ENCODE measurements around the gene ABHD6. TPM values are rescaled to one million over a fixed set of nuclear protein-coding genes. Genes with fewer than 3 reads are reported as not detected.
"Not testable (repeated sequence)": the region's sequence is repeated elsewhere in the genome, so short reads cannot be mapped to it uniquely, and the experiment has no call there.

Gene ABHD6
- total RNA-seq, 1 experiment from 2014 or later: 7.0 TPM

DNA sequence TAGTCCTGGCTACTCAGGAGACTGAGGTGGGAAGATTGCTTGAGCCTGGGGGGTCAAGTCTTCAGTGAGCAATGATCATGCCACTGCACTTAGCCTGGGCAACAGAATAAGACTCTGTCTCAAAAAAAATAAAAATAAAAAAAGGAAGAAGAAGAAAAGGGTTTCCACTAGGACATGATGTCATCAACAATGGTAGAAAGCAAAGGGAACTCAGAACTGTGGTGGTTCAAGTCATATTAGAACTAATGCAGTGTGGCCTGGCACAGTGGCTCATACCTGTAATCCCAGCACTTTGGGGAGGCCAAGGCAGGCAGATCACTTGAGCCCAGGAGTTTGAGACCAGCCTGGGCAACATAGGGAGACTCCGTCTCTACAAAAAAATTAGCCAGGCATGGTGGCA lies 30.0 kb downstream of the ABHD6 start:
- H3K36me3 ChIP-seq (replicated peaks; ENCODE audit: control insufficient read depth, insufficient read depth, low read length); H3K27me3 ChIP-seq (ENCODE audit: control insufficient read depth, insufficient read depth, low read length); H3K4me3 ChIP-seq (ENCODE audit: insufficient read depth, low read depth, low read length); DNase-seq: not testable (repeated sequence)

- DNase-seq: no peak
- H3K4me3 ChIP-seq (ENCODE audit: insufficient read depth, low read depth, low read length): no peak overlapping the region
- no peaks in the 10 kb centered on the region for H3K36me3 ChIP-seq (replicated peaks; ENCODE audit: control insufficient read depth, insufficient read depth, low read length)
- no peaks in the 10 kb centered on the region for H3K27me3 ChIP-seq (ENCODE audit: control insufficient read depth, insufficient read depth, low read length)
Measured at GRCh38 chr3:58269356-58269755, 31.8 kb downstream of the ABHD6 start.

DNA sequence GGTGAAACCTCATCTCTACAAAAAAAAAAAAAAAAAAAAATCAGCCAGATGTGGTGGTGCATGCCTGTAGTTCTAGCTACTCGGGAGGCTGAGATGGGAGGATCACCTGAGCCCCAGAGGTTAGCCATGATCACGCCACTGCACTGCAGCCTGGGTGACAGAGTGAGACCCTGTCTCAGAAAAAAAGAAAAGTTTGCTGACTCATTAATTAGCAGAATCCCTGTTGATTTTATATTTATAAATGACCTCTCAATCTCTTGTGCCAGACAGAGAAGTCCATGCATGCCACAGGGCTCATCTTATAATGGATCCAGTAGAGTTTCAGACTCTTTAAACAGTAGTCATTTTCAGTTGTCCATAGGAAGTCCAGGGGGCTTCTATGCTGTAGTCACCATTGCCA lies 32.9 kb downstream of the ABHD6 start:
- Histone ChIP-seq H3K36me3 (replicated peaks; ENCODE audit: control insufficient read depth, insufficient read depth, low read length) (no peaks in the 10 kb centered on the region), H3K4me3 (ENCODE audit: insufficient read depth, low read depth, low read length) (no peak overlapping the region), H3K27me3 (ENCODE audit: control insufficient read depth, insufficient read depth, low read length) (no peaks in the 10 kb centered on the region)
- DNase-seq: no peak

GRCh38 chr3:58271901-58272501 lies 34.4 kb downstream of the ABHD6 start:
- no peak for DNase-seq
- no peaks in the 10 kb centered on the region for H3K36me3 ChIP-seq (replicated peaks; ENCODE audit: control insufficient read depth, insufficient read depth, low read length)
- no peaks in the 10 kb centered on the region for H3K27me3 ChIP-seq (ENCODE audit: control insufficient read depth, insufficient read depth, low read length)
- no peak overlapping the region for H3K4me3 ChIP-seq (ENCODE audit: insufficient read depth, low read depth, low read length)

DNA sequence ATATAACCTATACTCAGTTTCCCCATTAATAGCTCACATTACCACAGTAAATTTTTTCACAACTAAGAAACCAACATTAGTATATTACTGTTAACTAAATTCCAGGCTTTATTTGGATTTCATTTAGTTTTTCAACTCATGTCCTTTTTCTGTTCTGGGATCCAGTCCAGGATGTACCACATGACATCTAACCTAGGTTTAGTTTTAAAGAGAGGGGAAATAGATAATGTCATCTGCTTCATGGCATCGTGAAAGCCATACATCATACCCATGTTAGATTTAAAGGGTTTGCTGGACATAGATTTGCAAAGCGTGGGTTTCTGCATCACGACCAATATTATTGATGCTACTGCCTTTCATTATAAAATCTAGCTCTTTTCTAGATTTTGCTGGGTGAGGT lies 35.3 kb downstream of the ABHD6 start:
- H3K36me3 ChIP-seq (replicated peaks; ENCODE audit: control insufficient read depth, insufficient read depth, low read length): no peaks in the 10 kb centered on the region
- H3K27me3 ChIP-seq (ENCODE audit: control insufficient read depth, insufficient read depth, low read length): no peaks in the 10 kb centered on the region
- no peak for DNase-seq
- no peak overlapping the region for H3K4me3 ChIP-seq (ENCODE audit: insufficient read depth, low read depth, low read length)

DNA sequence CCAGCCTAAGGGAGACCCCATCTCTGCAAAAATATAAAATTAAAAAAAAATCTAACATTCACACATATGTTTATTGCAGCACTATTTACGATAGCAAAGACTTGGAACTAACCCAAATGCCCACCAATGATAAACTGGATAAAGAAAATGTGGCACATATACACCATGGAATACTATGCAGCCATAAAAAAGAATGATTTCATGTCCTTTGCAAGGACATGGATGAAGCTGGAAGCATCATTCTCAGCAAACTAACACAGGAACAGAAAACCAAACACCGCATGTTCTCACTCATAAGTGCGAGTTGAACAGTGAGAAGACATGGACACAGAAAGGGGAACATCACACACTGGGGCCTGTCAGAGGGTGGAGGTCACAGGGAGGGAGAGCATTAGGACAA lies 35.8 kb downstream of the ABHD6 start:
- H3K27me3 ChIP-seq (ENCODE audit: control insufficient read depth, insufficient read depth, low read length); H3K4me3 ChIP-seq (ENCODE audit: insufficient read depth, low read depth, low read length); DNase-seq; H3K36me3 ChIP-seq (replicated peaks; ENCODE audit: control insufficient read depth, insufficient read depth, low read length): not testable (repeated sequence)

- no peaks in the 10 kb centered on the region for H3K36me3 ChIP-seq (replicated peaks; ENCODE audit: control insufficient read depth, insufficient read depth, low read length)
- H3K4me3 ChIP-seq (ENCODE audit: insufficient read depth, low read depth, low read length): no peak overlapping the region
- H3K27me3 ChIP-seq (ENCODE audit: control insufficient read depth, insufficient read depth, low read length): no peaks in the 10 kb centered on the region
- no peak for DNase-seq
Measured at GRCh38 chr3:58274027-58274614, 36.5 kb downstream of the ABHD6 start.

DNA sequence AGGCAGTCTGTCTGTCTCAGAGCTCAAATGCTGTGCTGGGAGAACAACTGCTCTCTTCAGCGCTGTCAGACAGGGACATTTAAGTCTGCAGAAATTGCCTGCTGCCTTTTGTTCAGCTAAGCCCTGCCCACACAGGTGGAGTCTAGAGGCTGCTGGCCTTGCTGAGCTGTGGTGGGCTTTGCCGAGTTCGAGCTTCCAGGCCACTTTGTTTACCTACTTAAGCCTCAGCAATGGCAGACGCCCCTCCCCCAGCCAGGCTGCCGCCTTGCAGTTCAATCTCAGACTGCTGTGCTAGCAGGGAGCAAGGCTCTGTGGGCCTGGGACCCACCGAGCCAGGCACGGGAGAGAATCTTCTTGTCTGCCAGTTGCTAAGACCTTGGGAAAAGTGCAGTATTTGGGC lies 43.5 kb downstream of the ABHD6 start:
- Histone ChIP-seq H3K27me3 (ENCODE audit: control insufficient read depth, insufficient read depth, low read length) (no peaks in the 10 kb centered on the region), H3K36me3 (replicated peaks; ENCODE audit: control insufficient read depth, insufficient read depth, low read length) (no peaks in the 10 kb centered on the region), H3K4me3 (ENCODE audit: insufficient read depth, low read depth, low read length) (no peak overlapping the region)
- DNase-seq: no peak

- Histone ChIP-seq H3K4me3 (ENCODE audit: insufficient read depth, low read depth, low read length) (no peak overlapping the region), H3K36me3 (replicated peaks; ENCODE audit: control insufficient read depth, insufficient read depth, low read length) (no peaks in the 10 kb centered on the region), H3K27me3 (ENCODE audit: control insufficient read depth, insufficient read depth, low read length) (no peaks in the 10 kb centered on the region)
- DNase-seq: no peak
Measured at GRCh38 chr3:58285334-58285733, 47.7 kb downstream of the ABHD6 start.

GRCh38 chr3:58287354-58287753 lies 49.8 kb downstream of the ABHD6 start:
- Histone ChIP-seq H3K4me3 (ENCODE audit: insufficient read depth, low read depth, low read length) (no peak overlapping the region), H3K27me3 (ENCODE audit: control insufficient read depth, insufficient read depth, low read length) (no peaks in the 10 kb centered on the region), H3K36me3 (replicated peaks; ENCODE audit: control insufficient read depth, insufficient read depth, low read length) (no peaks in the 10 kb centered on the region)
- DNase-seq: no peak

DNA sequence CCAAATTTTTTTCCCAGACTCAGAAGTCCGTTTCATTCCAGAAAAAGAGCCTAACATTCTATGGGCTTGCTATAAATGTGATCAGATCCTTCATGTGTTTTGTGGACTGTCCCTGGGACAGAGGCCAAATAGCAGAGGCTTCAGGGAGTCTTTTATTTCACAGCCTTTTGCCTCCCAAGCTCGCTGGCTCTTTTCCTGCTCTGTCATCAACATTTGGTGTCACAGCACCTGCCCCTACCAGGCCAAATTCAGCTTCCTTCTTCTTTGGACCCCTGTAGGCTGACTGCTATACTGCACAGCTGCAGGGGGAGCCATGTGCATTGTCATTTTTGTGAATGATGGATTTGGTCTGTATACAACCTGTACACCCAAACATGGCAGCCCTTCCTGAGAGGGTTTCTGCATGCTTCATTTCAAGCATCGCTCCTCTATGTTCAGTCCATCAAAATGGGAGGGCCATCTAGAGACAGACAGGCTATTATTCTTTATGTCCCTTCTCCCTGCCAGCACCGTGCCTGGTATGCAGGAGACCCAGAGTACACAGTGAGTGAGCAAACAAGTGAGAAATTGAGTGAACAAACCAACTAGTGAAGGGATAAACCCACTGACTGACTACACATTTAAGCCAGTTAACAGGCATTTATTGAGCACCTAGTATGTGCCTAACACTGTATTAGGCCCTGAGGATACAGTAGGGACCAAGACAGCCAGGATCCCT lies 50.6 kb downstream of the ABHD6 start:
- H3K4me3 ChIP-seq (ENCODE audit: insufficient read depth, low read depth, low read length): no peak overlapping the region
- H3K36me3 ChIP-seq (replicated peaks; ENCODE audit: control insufficient read depth, insufficient read depth, low read length): no peaks in the 10 kb centered on the region
- no peak for DNase-seq
- H3K27me3 ChIP-seq (ENCODE audit: control insufficient read depth, insufficient read depth, low read length): no peaks in the 10 kb centered on the region

DNA sequence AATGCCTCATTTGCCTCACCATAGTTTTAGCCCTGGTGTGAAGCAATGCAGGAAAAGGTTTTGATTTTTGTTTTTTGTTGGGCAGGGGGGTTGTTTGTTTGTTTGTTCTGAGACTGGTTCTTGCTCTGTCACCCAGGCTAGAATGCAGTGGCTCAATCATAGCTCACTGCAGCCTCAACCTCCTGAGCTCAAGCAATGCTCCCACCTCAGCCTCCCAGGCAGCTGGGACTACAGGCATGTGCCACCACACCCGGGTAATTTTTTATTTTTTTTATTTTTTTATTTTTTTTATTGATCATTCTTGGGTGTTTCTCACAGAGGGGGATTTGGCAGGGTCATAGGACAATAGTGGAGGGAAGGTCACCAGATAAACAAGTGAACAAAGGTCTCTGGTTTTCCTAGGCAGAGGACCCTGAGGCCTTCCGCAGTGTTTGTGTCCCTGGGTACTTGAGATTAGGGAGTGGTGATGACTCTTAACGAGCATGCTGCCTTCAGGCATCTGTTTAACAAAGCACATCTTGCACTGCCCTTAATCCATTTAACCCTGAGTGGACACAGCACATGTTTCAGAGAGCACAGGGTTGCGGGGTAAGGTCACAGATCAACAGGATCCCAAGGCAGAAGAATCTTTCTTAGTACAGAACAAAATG lies 51.5 kb downstream of the ABHD6 start:
- DNase-seq: not testable (repeated sequence)

DNA sequence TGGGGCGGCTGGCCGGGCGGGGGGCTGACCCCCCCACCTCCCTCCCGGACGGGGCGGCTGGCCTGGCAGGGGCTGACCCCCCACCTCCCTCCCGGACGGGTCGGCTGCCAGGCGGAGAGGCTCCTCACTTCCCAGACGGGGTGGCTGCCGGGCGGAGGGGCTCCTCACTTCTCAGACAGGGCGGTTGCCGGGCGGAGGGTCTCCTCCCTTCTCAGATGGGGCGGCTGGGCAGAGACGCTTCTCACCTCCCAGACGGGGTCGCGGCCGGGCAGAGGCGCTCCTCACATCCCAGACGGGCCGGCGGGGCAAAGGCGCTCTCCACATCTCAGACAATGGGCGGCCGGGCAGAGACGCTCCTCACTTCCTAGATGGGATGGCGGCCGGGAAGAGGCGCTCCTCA lies 52.9 kb downstream of the ABHD6 start:
- not testable (repeated sequence) for H3K36me3 ChIP-seq (replicated peaks; ENCODE audit: control insufficient read depth, insufficient read depth, low read length); DNase-seq; H3K4me3 ChIP-seq (ENCODE audit: insufficient read depth, low read depth, low read length); H3K27me3 ChIP-seq (ENCODE audit: control insufficient read depth, insufficient read depth, low read length)

More for the DNA sequence above, 51.5 kb downstream of the ABHD6 start:
- H3K27me3 ChIP-seq (ENCODE audit: control insufficient read depth, insufficient read depth, low read length); H3K4me3 ChIP-seq (ENCODE audit: insufficient read depth, low read depth, low read length); H3K36me3 ChIP-seq (replicated peaks; ENCODE audit: control insufficient read depth, insufficient read depth, low read length): not testable (repeated sequence)

DNA sequence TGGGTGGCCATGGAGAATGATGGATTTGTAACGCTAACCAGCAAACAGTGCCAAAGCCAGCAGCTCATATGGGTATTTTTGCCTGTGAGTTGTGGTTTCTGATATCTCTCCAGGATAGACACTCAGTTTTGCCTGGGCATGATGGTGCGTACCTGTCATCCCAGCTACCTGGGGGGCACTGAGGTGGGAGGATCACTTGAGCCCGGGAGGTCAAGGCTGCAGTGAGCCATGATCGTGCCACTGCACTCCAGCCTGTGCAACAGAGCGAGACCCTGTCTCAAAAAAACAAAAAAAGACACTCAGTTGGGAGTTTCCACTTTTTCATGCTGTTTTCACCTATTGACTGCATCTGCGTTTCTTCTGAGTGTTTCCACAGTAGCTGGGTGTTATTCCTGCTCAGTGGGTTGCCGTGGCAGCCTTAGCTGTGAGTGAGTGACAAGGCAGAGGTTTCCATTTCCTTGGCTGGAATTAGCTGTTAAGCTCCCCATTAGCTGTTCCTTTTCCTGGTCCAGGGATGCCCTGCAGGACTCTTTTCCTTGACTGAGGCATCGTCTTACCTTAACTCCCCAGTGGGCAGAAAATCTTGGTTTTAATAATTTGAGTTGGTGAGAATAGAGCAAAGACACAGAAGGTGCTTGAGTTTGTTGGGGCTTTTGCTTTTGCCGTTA lies 54.2 kb downstream of the ABHD6 start:
- H3K36me3 ChIP-seq (replicated peaks; ENCODE audit: control insufficient read depth, insufficient read depth, low read length): no peaks in the 10 kb centered on the region
- no peak overlapping the region for H3K4me3 ChIP-seq (ENCODE audit: insufficient read depth, low read depth, low read length)

More for the DNA sequence above, 54.2 kb downstream of the ABHD6 start:
- DNase-seq: no peak
- no peaks in the 10 kb centered on the region for H3K27me3 ChIP-seq (ENCODE audit: control insufficient read depth, insufficient read depth, low read length)
